ENCODE results near the gene APLP2. TPM values are rescaled to one million over a fixed set of nuclear protein-coding genes. Genes with fewer than 3 reads are reported as not detected.

APLP2 gene
- total RNA-seq, 1 experiment from 2014 or later = 350 TPM

- no peak overlapping the region for H3K4me2 ChIP-seq
- H3F3A ChIP-seq (ENCODE audit: insufficient read depth, low read depth) = no peaks in the 10 kb centered on the region; the same call in 1 of the 2 replicates
- ChIA-PET POLR2A (ENCODE audit: unreplicated experiment) (no interaction called here), CTCF (no interaction called here)
- BruUV-seq (replicated peaks) = no TSS peak
- no peak for DNase-seq
- 0 out of 2 replicates have a peak, but pooled peaks cover 4% of the 10 kb centered on the region for H3K4me1 ChIP-seq (replicated peaks; ENCODE audit: insufficient read depth)
- H3K9me3 ChIP-seq (ENCODE audit: insufficient read depth, low read depth) = no peaks in the 10 kb centered on the region
- TF ChIP-seq CTCF (conservative IDR thresholded peaks at IDR 0.05) = no peak
- TF ChIP-seq EZH2 (IDR thresholded peaks at IDR 0.05; ENCODE audit: low read depth) = no peak
- H3K9me2 ChIP-seq (ENCODE audit: insufficient read depth) = no peaks in the 10 kb centered on the region
- no peak overlapping the region for H3K4me3 ChIP-seq
- H3K36me3 ChIP-seq (ENCODE audit: low read depth) = no peaks in the 10 kb centered on the region
- H3K79me2 ChIP-seq (ENCODE audit: low read depth) = peaks cover 71% of the 10 kb centered on the region
- intact Hi-C loops (cut with micrococcal nuclease; ENCODE audit: unreplicated experiment) = no loop called here
- H3K27ac ChIP-seq = no peak overlapping the region
- H3K27me3 ChIP-seq (ENCODE audit: insufficient read depth, low read depth) = no peaks in the 10 kb centered on the region
- H4K20me1 ChIP-seq (ENCODE audit: insufficient read depth) = peaks cover 20% of the 10 kb centered on the region; the same call in 1 of the 2 replicates
- no peak overlapping the region for H2AFZ ChIP-seq
Measured at GRCh38 chr11:130092661-130093060, 23.0 kb downstream of the APLP2 start.

DNA sequence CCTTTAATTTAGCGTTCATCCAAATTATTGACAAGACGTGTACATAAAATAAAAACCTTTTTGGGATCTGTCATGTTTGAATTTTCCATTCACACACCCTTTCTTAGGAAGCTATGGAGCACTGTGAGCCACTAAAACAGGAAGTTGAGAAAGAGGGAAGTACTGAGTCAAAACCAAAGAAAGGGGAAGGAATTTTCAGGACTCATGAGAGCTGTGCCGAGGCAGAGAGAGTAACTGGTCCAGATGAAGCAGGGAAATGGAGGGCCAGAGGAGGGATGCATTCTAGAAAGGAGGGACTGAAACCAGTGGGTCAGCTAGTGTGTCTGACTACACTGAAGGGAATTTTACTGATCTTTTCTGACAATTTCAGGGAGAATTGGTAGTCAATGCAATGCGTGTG is 24.9 kb downstream of the APLP2 start:
- BruUV-seq (replicated peaks) = no TSS peak
- H3K27ac ChIP-seq = no peak overlapping the region
- no peak overlapping the region for H3K4me3 ChIP-seq
- H3K27me3 ChIP-seq (ENCODE audit: insufficient read depth, low read depth) = no peaks in the 10 kb centered on the region
- no peaks in the 10 kb centered on the region for H3K4me1 ChIP-seq (replicated peaks; ENCODE audit: insufficient read depth)
- H3K4me2 ChIP-seq = no peak overlapping the region
- intact Hi-C loops (cut with micrococcal nuclease; ENCODE audit: unreplicated experiment) = no loop called here
- no peaks in the 10 kb centered on the region for H3K9me2 ChIP-seq (ENCODE audit: insufficient read depth)
- H4K20me1 ChIP-seq (ENCODE audit: insufficient read depth) = peaks cover 19% of the 10 kb centered on the region; the same call in 1 of the 2 replicates
- POLR2A ChIA-PET (ENCODE audit: unreplicated experiment) = no interaction called here
- H3F3A ChIP-seq (ENCODE audit: insufficient read depth, low read depth) = peaks cover 5% of the 10 kb centered on the region; the same call in 1 of the 2 replicates
- no peak for TF ChIP-seq CTCF (conservative IDR thresholded peaks at IDR 0.05)
- no peak for TF ChIP-seq EZH2 (IDR thresholded peaks at IDR 0.05; ENCODE audit: low read depth)
- peaks cover 71% of the 10 kb centered on the region for H3K79me2 ChIP-seq (ENCODE audit: low read depth)
- CTCF ChIA-PET = no interaction called here
- H3K9me3 ChIP-seq (ENCODE audit: insufficient read depth, low read depth) = no peaks in the 10 kb centered on the region
- no peak for DNase-seq
- no peaks in the 10 kb centered on the region for H3K36me3 ChIP-seq (ENCODE audit: low read depth)
- no peak overlapping the region for H2AFZ ChIP-seq

DNA sequence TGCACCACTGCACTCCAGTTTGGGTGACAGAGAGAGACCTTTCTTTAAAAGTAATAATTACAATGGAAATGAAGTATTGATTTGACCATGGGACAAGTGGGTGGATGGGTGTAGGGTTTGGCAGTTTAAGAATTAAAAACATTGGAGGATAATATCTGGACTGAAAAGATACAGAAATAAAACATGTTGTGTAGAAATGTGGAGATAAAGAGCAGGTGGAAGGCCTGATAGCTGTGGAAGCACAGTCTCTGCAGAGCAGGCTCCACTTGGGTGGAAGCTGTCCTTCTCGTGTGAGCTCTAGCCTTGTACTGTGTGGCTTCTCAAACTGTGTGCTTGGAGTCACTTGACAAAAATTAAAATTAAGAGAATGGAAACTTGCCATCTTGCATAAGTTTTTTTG is 25.6 kb downstream of the APLP2 start:
- no peak overlapping the region for H3K27ac ChIP-seq
- no peaks in the 10 kb centered on the region for H3K9me2 ChIP-seq (ENCODE audit: insufficient read depth)
- no TSS peak for BruUV-seq (replicated peaks)
- no peak overlapping the region for H3K4me2 ChIP-seq
- H3K9me3 ChIP-seq (ENCODE audit: insufficient read depth, low read depth) = no peaks in the 10 kb centered on the region
- no peaks in the 10 kb centered on the region for H3K36me3 ChIP-seq (ENCODE audit: low read depth)
- DNase-seq = no peak
- intact Hi-C loops (cut with micrococcal nuclease; ENCODE audit: unreplicated experiment) = no loop called here
- CTCF ChIA-PET = no interaction called here
- peaks cover 19% of the 10 kb centered on the region; the same call in 1 of the 2 replicates for H4K20me1 ChIP-seq (ENCODE audit: insufficient read depth)
- TF ChIP-seq EZH2 (IDR thresholded peaks at IDR 0.05; ENCODE audit: low read depth) (no peak), CTCF (conservative IDR thresholded peaks at IDR 0.05) (no peak)
- H3F3A ChIP-seq (ENCODE audit: insufficient read depth, low read depth) = peaks cover 5% of the 10 kb centered on the region; the same call in 1 of the 2 replicates
- POLR2A ChIA-PET (ENCODE audit: unreplicated experiment) = no interaction called here
- H3K79me2 ChIP-seq (ENCODE audit: low read depth) = peaks cover 74% of the 10 kb centered on the region
- H3K4me3 ChIP-seq = no peak overlapping the region
- no peaks in the 10 kb centered on the region for H3K4me1 ChIP-seq (replicated peaks; ENCODE audit: insufficient read depth)
- no peak overlapping the region for H2AFZ ChIP-seq
- no peaks in the 10 kb centered on the region for H3K27me3 ChIP-seq (ENCODE audit: insufficient read depth, low read depth)

Measured in PC-9 (cell line).